PFSK-1 (cell line): ENCODE results near the gene DCAF8.

ENCODE experiments used
- FOXP2 ChIP-seq: optimal IDR thresholded peaks from 2 replicates; pipeline ENCODE3; 2011; ENCODE audit warnings: borderline replicate concordance, control low read depth, inconsistent platforms; ENCODE audit not compliant: insufficient read depth; ENCODE audit errors: extremely low read length, extremely low read depth
- POLR2AphosphoS5 ChIP-seq: IDR thresholded peaks from 2 replicates; pipeline ENCODE4 v1.6.1; 2012; ENCODE audit warnings: low read depth, mild to moderate bottlenecking, control low read depth, low read length, moderate library complexity
- SIN3A ChIP-seq: IDR thresholded peaks from 2 replicates; pipeline ENCODE4 v1.6.1; 2012; ENCODE audit warnings: mild to moderate bottlenecking, low read length, moderate library complexity, borderline replicate concordance; ENCODE audit not compliant: insufficient read depth
- TAF1 ChIP-seq: IDR thresholded peaks from 2 replicates; pipeline ENCODE4 v1.6.1; 2012; ENCODE audit warnings: low read length, control low read depth, borderline replicate concordance; ENCODE audit not compliant: insufficient read depth
- TF ChIP-seq, protein P1 (sequence below), 2 experiments: IDR thresholded peaks; 2 replicates each; pipeline versions ENCODE4 v1.6.1 to v1.8.0; 2011 to 2012; ENCODE audit warnings: low read depth in 2 of 2, low read length in 2 of 2, control low read depth in 1 of 2, inconsistent platforms in 1 of 2, mild to moderate bottlenecking in 1 of 2, moderate library complexity in 1 of 2; ENCODE audit not compliant: insufficient read depth in 1 of 2

DCAF8 gene

DNA sequence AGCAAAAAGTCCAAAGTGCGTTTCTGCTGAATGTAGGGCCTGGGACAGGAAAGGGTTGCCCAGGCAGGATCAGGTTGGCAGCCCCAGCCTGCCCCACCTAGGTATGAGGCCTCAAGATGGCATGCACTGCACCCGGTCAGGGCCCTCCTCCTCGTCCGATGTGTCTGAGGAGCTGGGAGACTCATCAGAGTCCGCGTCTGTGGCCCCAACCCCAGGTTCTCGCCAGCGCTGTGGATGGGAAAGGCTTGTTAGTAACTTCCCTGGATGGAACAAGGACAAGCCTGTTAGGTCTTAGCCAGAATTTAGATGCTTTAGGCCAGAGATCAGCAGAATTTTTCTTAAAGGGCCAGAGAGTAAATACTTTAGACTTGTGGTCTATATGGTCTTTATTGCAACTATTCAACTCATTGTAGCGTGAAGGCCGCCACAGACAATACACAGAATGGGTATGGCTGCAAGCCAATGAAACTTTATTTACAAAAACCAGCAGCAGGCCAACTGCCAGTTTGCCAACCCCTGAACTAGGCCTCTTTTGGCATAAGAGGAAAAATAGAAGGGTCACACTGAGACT is 44.8 kb downstream of the DCAF8 start:
- TF ChIP-seq POLR2AphosphoS5 = no peak
- TF ChIP-seq FOXP2 = no peak
- no peak for TF ChIP-seq TAF1
- no peak for TF ChIP-seq SIN3A
- TF ChIP-seq, protein P1, sequence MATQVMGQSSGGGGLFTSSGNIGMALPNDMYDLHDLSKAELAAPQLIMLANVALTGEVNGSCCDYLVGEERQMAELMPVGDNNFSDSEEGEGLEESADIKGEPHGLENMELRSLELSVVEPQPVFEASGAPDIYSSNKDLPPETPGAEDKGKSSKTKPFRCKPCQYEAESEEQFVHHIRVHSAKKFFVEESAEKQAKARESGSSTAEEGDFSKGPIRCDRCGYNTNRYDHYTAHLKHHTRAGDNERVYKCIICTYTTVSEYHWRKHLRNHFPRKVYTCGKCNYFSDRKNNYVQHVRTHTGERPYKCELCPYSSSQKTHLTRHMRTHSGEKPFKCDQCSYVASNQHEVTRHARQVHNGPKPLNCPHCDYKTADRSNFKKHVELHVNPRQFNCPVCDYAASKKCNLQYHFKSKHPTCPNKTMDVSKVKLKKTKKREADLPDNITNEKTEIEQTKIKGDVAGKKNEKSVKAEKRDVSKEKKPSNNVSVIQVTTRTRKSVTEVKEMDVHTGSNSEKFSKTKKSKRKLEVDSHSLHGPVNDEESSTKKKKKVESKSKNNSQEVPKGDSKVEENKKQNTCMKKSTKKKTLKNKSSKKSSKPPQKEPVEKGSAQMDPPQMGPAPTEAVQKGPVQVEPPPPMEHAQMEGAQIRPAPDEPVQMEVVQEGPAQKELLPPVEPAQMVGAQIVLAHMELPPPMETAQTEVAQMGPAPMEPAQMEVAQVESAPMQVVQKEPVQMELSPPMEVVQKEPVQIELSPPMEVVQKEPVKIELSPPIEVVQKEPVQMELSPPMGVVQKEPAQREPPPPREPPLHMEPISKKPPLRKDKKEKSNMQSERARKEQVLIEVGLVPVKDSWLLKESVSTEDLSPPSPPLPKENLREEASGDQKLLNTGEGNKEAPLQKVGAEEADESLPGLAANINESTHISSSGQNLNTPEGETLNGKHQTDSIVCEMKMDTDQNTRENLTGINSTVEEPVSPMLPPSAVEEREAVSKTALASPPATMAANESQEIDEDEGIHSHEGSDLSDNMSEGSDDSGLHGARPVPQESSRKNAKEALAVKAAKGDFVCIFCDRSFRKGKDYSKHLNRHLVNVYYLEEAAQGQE (IDR thresholded peaks at IDR 0.05; ENCODE audit: insufficient read depth in 1 of 2, low read depth in 2 of 2, low read length in 2 of 2) = no peak

DNA sequence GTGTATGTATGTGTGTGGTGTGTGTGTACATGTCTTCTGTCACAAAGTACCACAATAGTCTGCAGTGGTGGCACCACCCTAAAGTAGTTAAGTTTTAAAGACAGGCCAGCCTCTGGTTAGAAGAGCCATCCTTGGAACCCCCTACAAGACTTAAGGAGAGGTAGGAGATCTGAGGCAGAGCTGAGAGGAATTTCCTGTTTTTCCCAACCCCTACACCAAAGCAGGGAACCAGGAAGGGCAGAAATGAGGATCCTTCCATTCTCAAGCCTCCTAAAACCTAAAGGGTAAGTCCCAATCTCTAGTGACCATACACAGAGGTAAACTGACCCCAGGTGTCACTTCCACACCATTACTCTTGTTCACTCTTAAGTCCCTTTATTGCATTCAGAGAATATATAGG is 46.0 kb downstream of the DCAF8 start:
- TF ChIP-seq FOXP2 = no peak
- TF ChIP-seq, protein P1 (IDR thresholded peaks at IDR 0.05; ENCODE audit: insufficient read depth in 1 of 2, low read depth in 2 of 2, low read length in 2 of 2) = no peak
- no peak for TF ChIP-seq TAF1

DNA sequence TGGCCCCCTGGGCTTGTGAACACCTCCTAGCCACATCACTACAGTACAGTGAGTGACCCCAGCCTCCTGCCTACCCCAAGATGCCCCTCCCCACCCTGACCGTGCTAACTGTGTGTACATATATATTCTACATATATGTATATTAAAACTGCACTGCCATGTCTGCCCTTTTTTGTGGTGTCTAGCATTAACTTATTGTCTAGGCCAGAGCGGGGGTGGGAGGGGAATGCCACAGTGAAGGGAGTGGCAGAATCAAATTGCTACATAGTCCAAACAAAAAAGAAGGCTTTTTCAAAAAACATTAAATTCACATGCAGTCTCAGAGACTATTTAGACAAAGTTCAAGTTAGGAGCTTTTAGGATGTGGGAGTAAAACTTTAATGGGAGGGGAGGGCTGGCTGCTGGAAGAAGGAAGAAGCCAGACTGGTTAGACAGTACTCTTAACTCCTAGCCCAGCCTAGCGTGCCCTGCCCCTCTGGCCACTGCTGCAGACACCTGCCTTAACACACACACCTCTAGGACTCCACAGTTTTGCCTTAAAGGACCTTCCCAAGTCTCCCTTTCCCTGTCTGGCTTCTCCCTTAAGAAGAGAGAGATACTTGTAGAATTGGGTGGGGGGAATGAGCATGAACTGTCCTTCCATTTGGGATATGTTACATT is 47.7 kb downstream of the DCAF8 start:
- TF ChIP-seq FOXP2 = no peak
- TF ChIP-seq SIN3A = no peak
- TF ChIP-seq, protein P1 (IDR thresholded peaks at IDR 0.05; ENCODE audit: insufficient read depth in 1 of 2, low read depth in 2 of 2, low read length in 2 of 2) = no peak
- TF ChIP-seq POLR2AphosphoS5 = no peak
- no peak for TF ChIP-seq TAF1

DNA sequence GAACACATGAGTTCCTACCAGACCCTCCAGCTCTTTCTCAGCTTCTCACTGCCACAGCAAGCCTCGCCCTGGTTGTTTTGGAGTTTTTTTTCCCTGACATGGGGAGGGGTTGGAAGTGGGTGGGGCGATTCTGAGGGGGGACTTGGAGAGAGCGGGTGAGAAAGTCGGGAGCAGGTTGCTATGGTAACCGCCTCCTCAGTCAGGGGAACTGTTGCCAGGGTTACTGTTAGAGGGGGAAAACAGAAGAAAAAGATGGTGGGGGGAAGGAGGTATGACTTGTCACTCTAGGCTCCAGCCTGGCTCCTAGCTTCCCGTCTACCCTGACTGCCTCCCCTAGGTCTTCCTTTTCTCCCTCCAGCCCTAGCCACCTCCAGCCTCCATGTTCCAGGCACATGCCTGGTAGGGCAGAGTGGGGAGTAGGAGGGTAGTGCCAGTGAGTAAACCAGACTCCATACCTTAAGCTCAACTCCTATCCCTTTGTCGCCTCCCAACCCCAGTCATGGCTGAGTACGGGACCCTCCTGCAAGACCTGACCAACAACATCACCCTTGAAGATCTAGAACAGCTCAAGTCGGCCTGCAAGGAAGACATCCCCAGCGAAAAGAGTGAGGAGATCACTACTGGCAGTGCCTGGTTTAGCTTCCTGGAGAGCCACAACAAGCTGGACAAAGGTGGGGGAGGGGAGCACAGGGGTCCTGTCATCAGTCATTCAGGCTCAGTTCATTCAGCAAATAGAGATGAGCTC is 51.1 kb downstream of the DCAF8 start:
- TF ChIP-seq POLR2AphosphoS5 (no peak), SIN3A (no peak), TAF1 (no peak), FOXP2 (no peak)
- TF ChIP-seq, protein P1 (IDR thresholded peaks at IDR 0.05; ENCODE audit: insufficient read depth in 1 of 2, low read depth in 2 of 2, low read length in 2 of 2) = no peak
